ENCODE data around the gene MBOAT2. TPM values are rescaled to one million over a fixed set of nuclear protein-coding genes. Genes with fewer than 3 reads are reported as not detected.
"Not testable (repeated sequence)": the region's sequence is repeated elsewhere in the genome, so short reads cannot be mapped to it uniquely, and the experiment has no call there.

Gene MBOAT2
- total RNA-seq, 1 experiment from 2014 or later: 40.9 TPM

DNA sequence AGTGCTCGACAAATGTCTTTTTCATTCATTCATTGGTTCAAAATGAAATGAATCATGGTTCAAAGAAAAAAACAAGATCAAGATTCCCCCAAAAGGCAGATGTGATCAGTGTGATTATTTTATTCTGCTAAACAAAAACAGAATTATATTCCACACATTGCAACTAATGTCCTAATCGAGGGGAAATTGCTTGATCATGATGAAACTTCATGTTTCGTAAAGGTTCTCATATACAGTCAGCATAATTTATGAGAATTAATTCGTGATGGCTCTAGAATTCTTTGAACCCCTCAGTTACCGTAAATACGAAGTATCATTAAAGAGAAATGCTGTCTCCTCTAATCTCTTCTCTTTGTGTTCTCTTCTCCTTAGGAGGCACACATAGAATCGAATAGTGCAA lies 42.1 kb upstream of the MBOAT2 start:
- Mint-ChIP-seq H3K36me3 (ENCODE audit: insufficient read depth, unreplicated experiment) (no peaks in the 10 kb centered on the region), H3K27ac (ENCODE audit: unreplicated experiment) (no peak overlapping the region), H3K9me3 (ENCODE audit: low read depth, unreplicated experiment) (peaks cover 3% of the 10 kb centered on the region), H3K4me3 (ENCODE audit: low read depth, unreplicated experiment) (no peak overlapping the region), H3K4me1 (ENCODE audit: low read depth, unreplicated experiment) (no peaks in the 10 kb centered on the region), H3K27me3 (ENCODE audit: unreplicated experiment) (peaks cover 10% of the 10 kb centered on the region)
- TF ChIP-seq, protein P1, sequence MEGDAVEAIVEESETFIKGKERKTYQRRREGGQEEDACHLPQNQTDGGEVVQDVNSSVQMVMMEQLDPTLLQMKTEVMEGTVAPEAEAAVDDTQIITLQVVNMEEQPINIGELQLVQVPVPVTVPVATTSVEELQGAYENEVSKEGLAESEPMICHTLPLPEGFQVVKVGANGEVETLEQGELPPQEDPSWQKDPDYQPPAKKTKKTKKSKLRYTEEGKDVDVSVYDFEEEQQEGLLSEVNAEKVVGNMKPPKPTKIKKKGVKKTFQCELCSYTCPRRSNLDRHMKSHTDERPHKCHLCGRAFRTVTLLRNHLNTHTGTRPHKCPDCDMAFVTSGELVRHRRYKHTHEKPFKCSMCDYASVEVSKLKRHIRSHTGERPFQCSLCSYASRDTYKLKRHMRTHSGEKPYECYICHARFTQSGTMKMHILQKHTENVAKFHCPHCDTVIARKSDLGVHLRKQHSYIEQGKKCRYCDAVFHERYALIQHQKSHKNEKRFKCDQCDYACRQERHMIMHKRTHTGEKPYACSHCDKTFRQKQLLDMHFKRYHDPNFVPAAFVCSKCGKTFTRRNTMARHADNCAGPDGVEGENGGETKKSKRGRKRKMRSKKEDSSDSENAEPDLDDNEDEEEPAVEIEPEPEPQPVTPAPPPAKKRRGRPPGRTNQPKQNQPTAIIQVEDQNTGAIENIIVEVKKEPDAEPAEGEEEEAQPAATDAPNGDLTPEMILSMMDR (IDR thresholded peaks at IDR 0.05; ENCODE audit: unreplicated experiment): no peak
- DNase-seq: no peak
- intact Hi-C loops (cut with micrococcal nuclease; ENCODE audit: unreplicated experiment): no loop called here
- no TSS peak for BruUV-seq (replicated peaks)
- CTCF ChIA-PET: no interaction called here

DNA sequence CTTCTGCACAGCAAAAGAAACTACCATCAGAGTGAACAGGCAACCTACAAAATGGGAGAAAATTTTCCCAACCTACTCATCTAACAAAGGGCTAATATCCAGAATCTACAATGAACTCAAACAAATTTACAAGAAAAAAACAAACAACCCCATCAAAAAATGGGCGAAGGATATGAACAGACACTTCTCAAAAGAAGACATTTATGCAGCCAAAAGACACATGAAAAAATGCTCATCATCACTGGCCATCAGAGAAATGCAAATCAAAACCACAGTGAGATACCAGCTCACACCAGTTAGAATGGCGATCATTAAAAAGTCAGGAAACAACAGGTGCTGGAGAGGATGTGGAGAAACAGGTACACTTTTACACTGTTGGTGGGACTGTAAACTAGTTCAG lies 40.0 kb upstream of the MBOAT2 start:
- H3K4me3 Mint-ChIP-seq (ENCODE audit: low read depth, unreplicated experiment); H3K36me3 Mint-ChIP-seq (ENCODE audit: insufficient read depth, unreplicated experiment); intact Hi-C loops (cut with micrococcal nuclease; ENCODE audit: unreplicated experiment); H3K9me3 Mint-ChIP-seq (ENCODE audit: low read depth, unreplicated experiment); H3K4me1 Mint-ChIP-seq (ENCODE audit: low read depth, unreplicated experiment); DNase-seq; CTCF ChIA-PET; H3K27ac Mint-ChIP-seq (ENCODE audit: unreplicated experiment); BruUV-seq (replicated peaks): not testable (repeated sequence)
- peaks cover 21% of the 10 kb centered on the region for H3K27me3 Mint-ChIP-seq (ENCODE audit: unreplicated experiment)

DNA sequence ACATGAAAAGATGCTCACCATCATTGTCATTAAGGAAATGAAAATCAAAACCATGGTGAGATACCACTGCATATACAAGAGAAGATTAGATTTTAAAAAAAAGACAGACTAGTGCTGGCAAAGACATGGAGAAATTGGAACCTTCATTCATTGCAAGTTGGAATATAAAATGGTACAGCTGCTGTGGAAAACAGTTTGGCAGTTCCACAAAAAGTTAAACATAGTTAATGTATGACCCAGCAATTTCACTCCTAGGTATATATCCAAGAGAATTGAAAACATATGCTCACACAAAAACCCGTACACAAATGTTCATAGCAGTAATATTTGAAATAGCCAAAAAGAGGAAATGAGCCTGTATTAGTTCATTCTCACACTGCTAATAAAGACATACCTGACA lies 33.7 kb upstream of the MBOAT2 start:
- TF ChIP-seq, protein P1 (IDR thresholded peaks at IDR 0.05; ENCODE audit: unreplicated experiment): no peak
- H3K4me1 Mint-ChIP-seq (ENCODE audit: low read depth, unreplicated experiment): no peaks in the 10 kb centered on the region
- CTCF ChIA-PET: no interaction called here
- peaks cover 11% of the 10 kb centered on the region for H3K9me3 Mint-ChIP-seq (ENCODE audit: low read depth, unreplicated experiment)
- no peaks in the 10 kb centered on the region for H3K36me3 Mint-ChIP-seq (ENCODE audit: insufficient read depth, unreplicated experiment)
- BruUV-seq (replicated peaks): no TSS peak
- intact Hi-C loops (cut with micrococcal nuclease; ENCODE audit: unreplicated experiment): no loop called here
- H3K27ac Mint-ChIP-seq (ENCODE audit: unreplicated experiment): no peak overlapping the region
- DNase-seq: no peak
- no peak overlapping the region for H3K4me3 Mint-ChIP-seq (ENCODE audit: low read depth, unreplicated experiment)
- peaks cover 34% of the 10 kb centered on the region for H3K27me3 Mint-ChIP-seq (ENCODE audit: unreplicated experiment)

DNA sequence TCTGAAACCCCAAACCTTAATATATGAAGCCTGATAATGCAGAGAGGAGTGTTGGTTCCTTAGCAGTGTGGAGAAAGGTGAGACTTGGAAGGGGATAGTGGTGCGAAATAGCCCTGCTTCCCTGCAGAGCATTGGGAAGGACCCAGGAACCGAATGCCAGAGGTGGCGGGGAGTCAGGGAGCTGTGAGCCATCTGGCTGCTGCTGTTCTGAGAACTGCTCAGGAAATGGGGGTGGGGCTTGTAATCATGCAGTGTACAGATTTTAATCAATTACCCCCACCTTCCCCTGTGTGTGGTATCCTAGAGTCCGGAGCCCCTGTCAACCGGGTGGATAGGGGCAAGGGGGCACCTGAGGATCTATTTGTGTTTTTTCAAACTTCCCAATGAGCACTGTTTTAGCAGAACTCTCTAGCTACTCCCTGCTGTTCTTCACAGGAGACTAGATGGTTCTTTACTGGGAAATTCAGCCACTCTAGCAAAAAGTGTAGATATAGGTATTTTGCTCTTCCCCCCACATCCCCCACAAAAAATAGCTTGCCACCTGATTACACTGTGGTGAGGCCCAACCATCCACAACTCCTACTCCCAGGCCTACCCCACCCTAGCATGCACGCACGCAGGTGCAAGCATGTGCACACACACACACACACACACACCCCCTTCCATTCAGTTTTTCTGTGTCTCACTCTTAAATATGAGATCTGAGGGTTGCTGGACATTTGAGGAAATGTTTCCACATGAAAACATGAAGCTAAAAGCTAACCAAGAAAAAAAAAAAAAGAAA lies 30.1 kb upstream of the MBOAT2 start:
- Mint-ChIP-seq H3K4me1 (ENCODE audit: low read depth, unreplicated experiment) (no peaks in the 10 kb centered on the region), H3K27me3 (ENCODE audit: unreplicated experiment) (peaks cover 13% of the 10 kb centered on the region), H3K36me3 (ENCODE audit: insufficient read depth, unreplicated experiment) (no peaks in the 10 kb centered on the region), H3K9me3 (ENCODE audit: low read depth, unreplicated experiment) (peaks cover 7% of the 10 kb centered on the region), H3K27ac (ENCODE audit: unreplicated experiment) (no peak overlapping the region), H3K4me3 (ENCODE audit: low read depth, unreplicated experiment) (no peak overlapping the region)
- TF ChIP-seq, protein P1 (IDR thresholded peaks at IDR 0.05; ENCODE audit: unreplicated experiment): no peak
- intact Hi-C loops (cut with micrococcal nuclease; ENCODE audit: unreplicated experiment): no loop called here
- BruUV-seq (replicated peaks): no TSS peak
- CTCF ChIA-PET: interaction anchor here (0.8 kb wide), 1 partner anchor 37 kb away, joined by 3 read pairs; no protein-coding TSS in a partner anchor
- no peak for DNase-seq
